Activated T-helper 1 cell treated with anti-CD3 and anti-CD28 coated beads, Interleukin-12 subunit alpha, Interleukin-12 subunit beta, Interleukin-2, Interleukin-4 antibody, amounts not matched to agents 30 ng/mL and 10 ng/mL and 1 ng/mL, durations not matched to agents 14 hours and 24 hours and 36 hours (primary cell): Measurements from ENCODE around the gene TBC1D32. TPM values are rescaled to one million over a fixed set of nuclear protein-coding genes. Genes with fewer than 3 reads are reported as not detected.
"Not testable (repeated sequence)": the region's sequence is repeated elsewhere in the genome, so short reads cannot be mapped to it uniquely, and the experiment has no call there.

ENCODE experiments used
- DNase-seq: peaks from one replicate; pipeline ENCODE4 v3.0.0; 2021; ENCODE audit warnings: low spot score
- H3K27ac Mint-ChIP-seq: one replicate; pipeline ENCODE4 v1.8.0; 2021; ENCODE audit warnings: mild to moderate bottlenecking, mixed read lengths
- H3K27me3 Mint-ChIP-seq: one replicate; pipeline ENCODE4 v1.8.0; 2022; ENCODE audit warnings: mild to moderate bottlenecking, moderate library complexity, mixed read lengths; ENCODE audit not compliant: insufficient read depth
- H3K36me3 Mint-ChIP-seq: one replicate; pipeline ENCODE4 v1.8.0; 2021; ENCODE audit warnings: low read depth, mixed read lengths
- H3K4me1 Mint-ChIP-seq: one replicate; pipeline ENCODE4 v1.8.0; 2021; ENCODE audit warnings: low read depth, mixed read lengths
- H3K4me3 Mint-ChIP-seq: one replicate; pipeline ENCODE4 v1.8.0; 2021; ENCODE audit warnings: mild to moderate bottlenecking, moderate library complexity, mixed read lengths
- H3K9me3 Mint-ChIP-seq: one replicate; pipeline ENCODE4 v1.8.0; 2021; ENCODE audit warnings: mixed read lengths
- intact Hi-C: fragments of 100-400 bp; cut with micrococcal nuclease; formaldehyde crosslinking; loops from one replicate; pipeline ENCODE4 v1.15.1; 2024
- total RNA-seq: library from RNA; stranded (reverse); gene quantifications from 2 replicates; pipeline ENCODE4 v1.2.3, GENCODE V29; 2022

The TBC1D32 gene
- total RNA-seq, 1 donor from 2014 or later: 7.9 TPM

- no peak for DNase-seq
- Mint-ChIP-seq H3K4me1 (no peaks in the 10 kb centered on the region), H3K9me3 (no peaks in the 10 kb centered on the region), H3K36me3 (no peaks in the 10 kb centered on the region), H3K27me3 (no peaks in the 10 kb centered on the region), H3K27ac (no peak overlapping the region), H3K4me3 (no peak overlapping the region)
- intact Hi-C loops: no loop called here
Measured at GRCh38 chr6:121187833-121188200, 146.5 kb downstream of the TBC1D32 start.

DNA sequence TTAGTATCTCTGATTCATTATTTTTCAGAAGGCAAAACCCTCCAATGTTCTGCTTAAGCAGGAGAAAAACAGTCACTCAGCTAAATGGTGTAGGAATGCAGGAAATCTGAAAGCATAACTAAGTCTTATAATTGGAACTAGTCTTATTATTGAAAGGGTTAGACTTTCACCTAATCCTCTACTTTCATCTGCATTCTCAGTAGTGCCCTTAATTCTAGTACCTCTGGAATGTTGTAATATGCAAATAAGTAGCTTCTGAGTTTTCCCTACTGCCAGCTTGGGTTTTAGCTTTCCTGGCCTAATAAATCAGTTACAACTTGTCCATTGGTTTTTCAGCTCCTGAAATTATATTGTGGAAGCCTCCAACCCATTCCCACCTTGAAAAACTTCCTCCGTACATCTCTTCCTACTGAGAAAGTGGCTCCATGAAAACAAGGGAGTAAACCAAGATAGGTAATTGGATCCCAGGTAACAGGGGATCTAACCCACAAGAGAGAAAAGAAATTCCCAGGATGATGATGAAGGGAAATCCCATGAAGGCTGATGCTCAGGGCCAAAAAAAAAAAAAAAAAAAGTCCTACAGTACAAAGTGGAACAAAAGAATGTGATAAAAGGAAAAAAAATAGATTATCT is 147.0 kb downstream of the TBC1D32 start:
- DNase-seq: no peak
- Mint-ChIP-seq H3K27ac (no peak overlapping the region), H3K9me3 (no peaks in the 10 kb centered on the region), H3K36me3 (no peaks in the 10 kb centered on the region), H3K27me3 (no peaks in the 10 kb centered on the region), H3K4me1 (no peaks in the 10 kb centered on the region), H3K4me3 (no peak overlapping the region)
- intact Hi-C loops: no loop called here

DNA sequence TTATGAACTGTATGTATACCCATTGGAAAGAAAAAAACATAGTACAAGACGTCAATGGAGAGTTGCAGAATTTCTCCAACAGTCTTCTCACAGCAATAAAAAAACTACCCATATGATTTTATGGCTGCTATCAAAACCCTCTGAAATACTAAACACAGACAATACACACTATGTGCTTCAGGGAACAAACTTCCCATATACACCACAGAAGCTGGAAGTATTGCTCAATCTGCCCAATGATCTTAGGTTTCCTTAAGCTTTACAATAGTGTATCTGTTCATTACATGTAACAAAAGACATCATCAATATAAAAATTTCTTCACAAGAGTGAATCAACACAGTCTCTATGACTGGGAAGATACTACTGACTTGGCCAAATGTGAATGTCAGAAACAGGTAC is 150.5 kb downstream of the TBC1D32 start:
- H3K9me3 Mint-ChIP-seq: no peaks in the 10 kb centered on the region
- DNase-seq: no peak
- intact Hi-C loops: no loop called here
- no peak overlapping the region for H3K4me3 Mint-ChIP-seq
- no peaks in the 10 kb centered on the region for H3K4me1 Mint-ChIP-seq
- no peaks in the 10 kb centered on the region for H3K27me3 Mint-ChIP-seq
- no peak overlapping the region for H3K27ac Mint-ChIP-seq
- H3K36me3 Mint-ChIP-seq: no peaks in the 10 kb centered on the region

- H3K4me3 Mint-ChIP-seq: no peak overlapping the region
- no peaks in the 10 kb centered on the region for H3K4me1 Mint-ChIP-seq
- intact Hi-C loops: no loop called here
- peaks cover 3% of the 10 kb centered on the region for H3K9me3 Mint-ChIP-seq
- H3K36me3 Mint-ChIP-seq: no peaks in the 10 kb centered on the region
- no peaks in the 10 kb centered on the region for H3K27me3 Mint-ChIP-seq
- no peak for DNase-seq
- no peak overlapping the region for H3K27ac Mint-ChIP-seq
Measured at GRCh38 chr6:121175827-121176226, 158.5 kb downstream of the TBC1D32 start.

GRCh38 chr6:121172451-121172850 is 161.8 kb downstream of the TBC1D32 start:
- DNase-seq, H3K27ac Mint-ChIP-seq, H3K9me3 Mint-ChIP-seq, H3K27me3 Mint-ChIP-seq, intact Hi-C loops, H3K36me3 Mint-ChIP-seq, H3K4me3 Mint-ChIP-seq, H3K4me1 Mint-ChIP-seq: not testable (repeated sequence)

DNA sequence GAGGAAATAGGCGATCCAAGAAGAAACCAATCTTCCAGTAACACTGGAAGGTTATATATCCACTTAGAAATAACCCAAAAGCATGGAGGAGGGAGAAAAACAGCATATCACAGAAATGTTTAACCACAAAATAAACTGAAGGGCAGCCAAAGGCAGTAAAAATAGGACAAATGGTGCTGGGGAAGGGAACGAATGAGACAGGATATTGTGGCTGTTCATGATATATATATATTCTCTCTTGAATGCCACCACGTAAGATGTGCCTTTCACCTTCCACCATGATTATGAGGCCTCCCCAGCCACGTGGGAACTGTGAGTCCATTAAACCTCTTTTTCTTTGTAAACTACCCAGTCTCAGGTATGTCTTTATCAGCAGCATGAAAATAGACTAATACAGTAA is 162.4 kb downstream of the TBC1D32 start:
- intact Hi-C loops: no loop called here
- Mint-ChIP-seq H3K4me3 (no peak overlapping the region), H3K27ac (no peak overlapping the region), H3K4me1 (no peaks in the 10 kb centered on the region), H3K27me3 (no peaks in the 10 kb centered on the region), H3K9me3 (no peaks in the 10 kb centered on the region), H3K36me3 (no peaks in the 10 kb centered on the region)
- no peak for DNase-seq

DNA sequence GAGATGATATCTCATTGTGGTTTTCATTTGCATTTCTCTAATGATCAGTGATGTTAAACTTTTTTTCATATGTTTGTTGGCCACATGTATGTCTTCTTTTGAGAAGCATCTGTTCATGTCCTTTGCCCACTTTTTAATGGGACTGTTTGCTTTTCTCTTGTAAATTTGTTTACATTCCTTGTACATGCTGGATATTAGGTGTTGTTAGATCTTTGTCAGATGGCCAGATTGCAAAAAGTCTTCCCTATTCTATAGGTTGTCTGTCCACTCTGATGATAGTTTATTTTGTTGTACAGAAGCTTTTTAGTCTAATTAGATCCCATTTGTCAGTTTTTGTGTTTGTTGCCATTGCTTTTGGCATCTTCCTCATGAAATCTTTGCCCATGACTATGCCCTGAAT is 172.4 kb downstream of the TBC1D32 start:
- H3K36me3 Mint-ChIP-seq: peaks cover 4% of the 10 kb centered on the region
- H3K27me3 Mint-ChIP-seq: no peaks in the 10 kb centered on the region
- no peaks in the 10 kb centered on the region for H3K4me1 Mint-ChIP-seq
- peaks cover 6% of the 10 kb centered on the region for H3K9me3 Mint-ChIP-seq
- no peak for DNase-seq
- H3K27ac Mint-ChIP-seq: no peak overlapping the region
- H3K4me3 Mint-ChIP-seq: no peak overlapping the region
- intact Hi-C loops: no loop called here

- Mint-ChIP-seq H3K27me3 (no peaks in the 10 kb centered on the region), H3K36me3 (peaks cover 4% of the 10 kb centered on the region), H3K4me3 (no peak overlapping the region), H3K9me3 (peaks cover 6% of the 10 kb centered on the region), H3K27ac (no peak overlapping the region), H3K4me1 (no peaks in the 10 kb centered on the region)
- intact Hi-C loops: no loop called here
- no peak for DNase-seq
Measured at GRCh38 chr6:121160276-121160675, 174.0 kb downstream of the TBC1D32 start.

- intact Hi-C loops: no loop called here
- no peak overlapping the region for H3K4me3 Mint-ChIP-seq
- H3K4me1 Mint-ChIP-seq: no peaks in the 10 kb centered on the region
- H3K27ac Mint-ChIP-seq: no peak overlapping the region
- DNase-seq: no peak
- H3K27me3 Mint-ChIP-seq: no peaks in the 10 kb centered on the region
- H3K9me3 Mint-ChIP-seq: peaks cover 9% of the 10 kb centered on the region
- peaks cover 4% of the 10 kb centered on the region for H3K36me3 Mint-ChIP-seq
Measured at GRCh38 chr6:121158891-121159290, 175.4 kb downstream of the TBC1D32 start.

DNA sequence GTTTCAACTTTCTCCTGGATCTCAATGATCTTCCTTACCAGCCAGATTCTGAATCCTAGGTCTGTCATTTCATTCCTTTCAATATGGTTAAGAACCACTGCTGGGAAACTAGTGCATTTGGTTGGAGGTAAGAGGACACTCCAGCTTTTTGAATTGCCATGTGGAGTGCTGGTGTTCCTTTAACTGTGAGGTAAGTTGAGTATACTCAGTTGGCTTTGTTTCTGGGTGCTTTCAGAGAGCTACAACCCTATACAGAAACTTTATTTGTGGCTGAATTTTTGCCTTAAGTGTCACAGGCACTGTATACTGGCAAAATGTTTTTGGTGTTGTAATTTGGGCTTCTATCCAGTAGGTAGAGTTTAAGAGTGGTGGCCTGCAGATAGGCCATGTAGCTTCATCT is 175.8 kb downstream of the TBC1D32 start:
- H3K36me3 Mint-ChIP-seq: peaks cover 4% of the 10 kb centered on the region
- H3K27me3 Mint-ChIP-seq: no peaks in the 10 kb centered on the region
- intact Hi-C loops: no loop called here
- peaks cover 9% of the 10 kb centered on the region for H3K9me3 Mint-ChIP-seq
- DNase-seq: no peak
- H3K4me1 Mint-ChIP-seq: no peaks in the 10 kb centered on the region
- no peak overlapping the region for H3K4me3 Mint-ChIP-seq
- no peak overlapping the region for H3K27ac Mint-ChIP-seq

DNA sequence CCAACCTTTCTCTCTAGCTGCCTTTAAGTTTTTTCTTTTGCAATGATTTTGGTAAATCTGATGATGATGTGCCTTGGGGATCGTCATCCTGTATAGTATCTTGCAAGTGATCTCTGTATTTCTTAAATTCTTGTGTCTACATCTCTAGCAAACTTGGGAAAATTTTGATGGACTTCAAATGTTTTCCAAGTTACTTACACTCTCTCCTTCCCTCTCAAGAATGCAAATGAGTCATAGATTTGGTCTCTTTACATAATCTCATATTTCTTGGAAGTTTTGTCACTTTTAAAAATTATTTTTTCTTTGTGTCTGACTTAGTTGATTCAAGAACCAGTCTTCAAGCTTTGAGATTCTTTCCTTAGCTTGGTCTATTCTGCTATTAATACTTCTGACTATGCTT is 176.4 kb downstream of the TBC1D32 start:
- Mint-ChIP-seq H3K9me3 (peaks cover 14% of the 10 kb centered on the region), H3K27me3 (no peaks in the 10 kb centered on the region), H3K36me3 (peaks cover 4% of the 10 kb centered on the region), H3K27ac (no peak overlapping the region), H3K4me1 (no peaks in the 10 kb centered on the region), H3K4me3 (no peak overlapping the region)
- DNase-seq: no peak
- intact Hi-C loops: no loop called here

- Mint-ChIP-seq H3K9me3 (peaks cover 4% of the 10 kb centered on the region), H3K27me3 (no peaks in the 10 kb centered on the region), H3K36me3 (no peaks in the 10 kb centered on the region), H3K4me1 (no peaks in the 10 kb centered on the region), H3K4me3 (no peak overlapping the region), H3K27ac (no peak overlapping the region)
- intact Hi-C loops: no loop called here
- no peak for DNase-seq
Measured at GRCh38 chr6:121143476-121143875, 190.8 kb downstream of the TBC1D32 start.

GRCh38 chr6:121142093-121142492 is 192.2 kb downstream of the TBC1D32 start:
- Mint-ChIP-seq H3K9me3 (peaks cover 4% of the 10 kb centered on the region), H3K36me3 (no peaks in the 10 kb centered on the region), H3K27ac (no peak overlapping the region), H3K4me3 (no peak overlapping the region), H3K4me1 (no peaks in the 10 kb centered on the region), H3K27me3 (no peaks in the 10 kb centered on the region)
- DNase-seq: no peak
- intact Hi-C loops: no loop called here

DNA sequence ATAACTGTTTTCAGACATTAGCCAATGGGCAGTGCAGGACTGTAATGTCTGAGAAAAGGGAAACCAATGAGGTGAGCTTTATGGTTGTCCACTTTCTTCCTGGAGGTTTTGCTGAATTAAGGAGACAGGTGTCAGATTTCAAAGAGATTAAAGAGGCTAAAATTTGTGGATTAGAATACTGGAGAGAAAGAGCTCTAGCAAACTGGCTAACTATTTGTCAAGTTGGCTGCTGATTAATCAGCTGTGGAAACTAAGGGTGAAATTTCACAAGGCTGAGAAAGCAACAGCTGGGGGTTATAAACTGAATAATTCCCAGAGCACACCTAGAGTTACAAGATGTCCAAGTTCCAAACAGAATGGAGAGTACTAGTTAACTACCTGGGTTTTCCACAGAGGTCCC is 198.9 kb downstream of the TBC1D32 start:
- DNase-seq: no peak

More for the DNA sequence above, 198.9 kb downstream of the TBC1D32 start:
- Mint-ChIP-seq H3K4me3 (no peak overlapping the region), H3K9me3 (no peaks in the 10 kb centered on the region), H3K36me3 (no peaks in the 10 kb centered on the region), H3K27ac (no peak overlapping the region), H3K4me1 (no peaks in the 10 kb centered on the region), H3K27me3 (no peaks in the 10 kb centered on the region)
- intact Hi-C loops: no loop called here
